Body of pancreas (tissue), 4 donors: Measurements from ENCODE around the gene TRIOBP. TPM values are rescaled to one million over a fixed set of nuclear protein-coding genes. Genes with fewer than 3 reads are reported as not detected.

Source experiments
- ATAC-seq: fragments of 150-250 bp; one replicate; pipeline ENCODE4 v1.9.1; 2016
- DNase-seq, 4 donors: peaks; one replicate each; pipeline ENCODE4 v3.0.0-alpha.2; 2019
- H3K27ac ChIP-seq, 4 donors: fragments of 200-600 bp; sonication (generic); 1 replicate in 3 of 4; 2 replicates in 1 of 4; pipeline versions ENCODE4 v1.5.1 to v1.6.1; 2016 to 2019; ENCODE audit warnings: mild to moderate bottlenecking in 1 of 4, mixed read lengths in 1 of 4, moderate library complexity in 1 of 4
- H3K27me3 ChIP-seq, 2 donors: fragments of 200-600 bp; sonication (generic); one replicate each; pipeline ENCODE4 v1.6.0; 2016; ENCODE audit warnings: mild to moderate bottlenecking in 1 of 2
- H3K36me3 ChIP-seq, 2 donors: fragments of 200-600 bp; sonication (generic); replicated peaks in 1 of 2; 2 replicates each; pipeline ENCODE4 v1.5.1; 2016; ENCODE audit warnings: low read depth in 2 of 2; ENCODE audit not compliant: insufficient read depth in 1 of 2
- H3K4me1 ChIP-seq: fragments of 200-600 bp; sonication (generic); one replicate; pipeline ENCODE4 v1.6.0; 2016
- H3K4me3 ChIP-seq, 2 donors: fragments of 200-600 bp; sonication (generic); 1 replicate in 1 of 2; 2 replicates in 1 of 2; pipeline ENCODE4 v1.5.1; 2016 to 2019
- H3K9me3 ChIP-seq, 3 donors: fragments of 200-600 bp; sonication (generic); 1 replicate in 2 of 3; 2 replicates in 1 of 3; pipeline ENCODE4 v1.5.1; 2016
- POLR2A ChIP-seq, 3 donors: fragments of 450-650 bp; IDR thresholded peaks; one replicate each; pipeline ENCODE4 v1.6.1; 2016; ENCODE audit warnings: antibody characterized with exemption in 3 of 3, mild to moderate bottlenecking in 2 of 3
- WGBS, 2 donors: methylation state at CpG; one replicate each; pipeline ENCODE4 v1.1.5; 2017; 5-methylcytosine and 5-hydroxymethylcytosine counted together
- intact Hi-C: fragments of 100-400 bp; cut with DNase I; formaldehyde crosslinking; loops from one replicate; pipeline ENCODE4 v1.15.1; 2023
- total RNA-seq, 2 donors: library from RNA; depleted of rRNA; stranded (reverse); fragments of >200 nt; gene quantifications; one replicate each; pipeline ENCODE4 v1.1.0, GENCODE V29; 2016
- TF ChIP-seq, protein P1 (sequence below), 7 experiments: fragments of 450-650 bp in 4 of 7; fragments of 200-600 bp in 3 of 7; sonication (generic) in 3 of 7; IDR thresholded peaks; one replicate each; pipeline ENCODE4 v1.5.1; 2016 to 2019; ENCODE audit warnings: antibody characterized with exemption in 7 of 7

The TRIOBP gene
- total RNA-seq, 2 donors from 2014 or later, result 65.6 to 76.5 TPM

DNA sequence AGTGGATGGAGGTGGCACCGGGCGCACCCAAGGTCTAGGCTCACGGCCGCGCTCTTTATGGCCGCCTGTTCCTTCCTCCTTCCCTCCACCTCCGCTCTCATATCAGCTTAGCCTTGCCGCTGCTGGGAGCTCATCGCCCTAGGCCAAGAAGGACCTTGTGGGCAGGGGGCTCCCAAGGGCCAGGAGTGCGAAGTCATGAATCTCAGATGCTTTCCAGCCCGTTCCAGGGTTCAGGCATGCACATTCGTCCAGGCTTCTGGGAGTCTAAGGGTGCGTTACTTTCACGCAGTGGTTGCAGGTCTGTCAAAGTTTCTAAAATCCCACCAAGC, 122.2 kb downstream of the TRIOBP start:
- peaks cover 0 to 2% of the 10 kb centered on the region in 2 donors for H3K36me3 ChIP-seq
- H3K27me3 ChIP-seq, result no peaks in the 10 kb centered on the region
- intact Hi-C loops, result loop anchor here (5.0 kb wide), 1 partner anchor 43 kb away; no protein-coding TSS in a partner anchor
- WGBS, 2 donors, result 32 to 81% methylated on average over 6 to 14 of the region's 14 CpGs
- TF ChIP-seq POLR2A (IDR thresholded peaks at IDR 0.05), result no peak
- TF ChIP-seq, protein P1, sequence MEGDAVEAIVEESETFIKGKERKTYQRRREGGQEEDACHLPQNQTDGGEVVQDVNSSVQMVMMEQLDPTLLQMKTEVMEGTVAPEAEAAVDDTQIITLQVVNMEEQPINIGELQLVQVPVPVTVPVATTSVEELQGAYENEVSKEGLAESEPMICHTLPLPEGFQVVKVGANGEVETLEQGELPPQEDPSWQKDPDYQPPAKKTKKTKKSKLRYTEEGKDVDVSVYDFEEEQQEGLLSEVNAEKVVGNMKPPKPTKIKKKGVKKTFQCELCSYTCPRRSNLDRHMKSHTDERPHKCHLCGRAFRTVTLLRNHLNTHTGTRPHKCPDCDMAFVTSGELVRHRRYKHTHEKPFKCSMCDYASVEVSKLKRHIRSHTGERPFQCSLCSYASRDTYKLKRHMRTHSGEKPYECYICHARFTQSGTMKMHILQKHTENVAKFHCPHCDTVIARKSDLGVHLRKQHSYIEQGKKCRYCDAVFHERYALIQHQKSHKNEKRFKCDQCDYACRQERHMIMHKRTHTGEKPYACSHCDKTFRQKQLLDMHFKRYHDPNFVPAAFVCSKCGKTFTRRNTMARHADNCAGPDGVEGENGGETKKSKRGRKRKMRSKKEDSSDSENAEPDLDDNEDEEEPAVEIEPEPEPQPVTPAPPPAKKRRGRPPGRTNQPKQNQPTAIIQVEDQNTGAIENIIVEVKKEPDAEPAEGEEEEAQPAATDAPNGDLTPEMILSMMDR (IDR thresholded peaks at IDR 0.05), result no peak
- DNase-seq, result no peak
- no peak overlapping the region for H3K4me3 ChIP-seq
- peaks cover 18% of the 10 kb centered on the region for H3K4me1 ChIP-seq
- H3K27ac ChIP-seq, result no peak overlapping the region
- H3K9me3 ChIP-seq, result no peaks in the 10 kb centered on the region
- no peak for ATAC-seq

DNA sequence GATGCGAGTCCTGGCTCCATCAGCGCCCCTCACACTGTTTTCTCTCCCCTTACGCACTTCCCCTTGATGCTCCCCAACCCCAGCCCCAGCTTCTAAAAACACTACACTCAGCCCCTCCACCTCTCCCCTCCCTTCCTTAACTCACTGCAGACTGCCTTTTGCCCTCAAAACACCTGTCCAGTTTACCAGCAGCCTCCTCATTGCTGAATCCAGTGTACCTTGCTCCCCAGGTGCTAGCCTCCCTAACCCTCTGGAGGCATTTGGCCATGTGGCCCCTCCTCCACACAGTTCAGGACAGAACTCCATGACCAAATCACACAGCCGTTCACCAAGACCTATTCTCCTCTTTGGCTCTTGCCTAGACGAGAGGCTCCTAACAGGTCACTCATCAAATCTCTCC, 123.5 kb downstream of the TRIOBP start:
- H3K9me3 ChIP-seq, result no peaks in the 10 kb centered on the region
- TF ChIP-seq, protein P1 (IDR thresholded peaks at IDR 0.05), result no peak
- TF ChIP-seq POLR2A (IDR thresholded peaks at IDR 0.05), result no peak
- no peak overlapping the region for H3K27ac ChIP-seq
- intact Hi-C loops, result loop anchor here (5.0 kb wide), 1 partner anchor 137 kb away; no protein-coding TSS in a partner anchor
- H3K27me3 ChIP-seq, result no peaks in the 10 kb centered on the region
- peaks cover 0 to 2% of the 10 kb centered on the region in 2 donors for H3K36me3 ChIP-seq
- ATAC-seq, result no peak
- H3K4me3 ChIP-seq, result no peak overlapping the region
- peaks cover 18% of the 10 kb centered on the region for H3K4me1 ChIP-seq
- no peak for DNase-seq
- WGBS, 2 donors, result 84 to 91% methylated on average over 5 of the region's 5 CpGs

DNA sequence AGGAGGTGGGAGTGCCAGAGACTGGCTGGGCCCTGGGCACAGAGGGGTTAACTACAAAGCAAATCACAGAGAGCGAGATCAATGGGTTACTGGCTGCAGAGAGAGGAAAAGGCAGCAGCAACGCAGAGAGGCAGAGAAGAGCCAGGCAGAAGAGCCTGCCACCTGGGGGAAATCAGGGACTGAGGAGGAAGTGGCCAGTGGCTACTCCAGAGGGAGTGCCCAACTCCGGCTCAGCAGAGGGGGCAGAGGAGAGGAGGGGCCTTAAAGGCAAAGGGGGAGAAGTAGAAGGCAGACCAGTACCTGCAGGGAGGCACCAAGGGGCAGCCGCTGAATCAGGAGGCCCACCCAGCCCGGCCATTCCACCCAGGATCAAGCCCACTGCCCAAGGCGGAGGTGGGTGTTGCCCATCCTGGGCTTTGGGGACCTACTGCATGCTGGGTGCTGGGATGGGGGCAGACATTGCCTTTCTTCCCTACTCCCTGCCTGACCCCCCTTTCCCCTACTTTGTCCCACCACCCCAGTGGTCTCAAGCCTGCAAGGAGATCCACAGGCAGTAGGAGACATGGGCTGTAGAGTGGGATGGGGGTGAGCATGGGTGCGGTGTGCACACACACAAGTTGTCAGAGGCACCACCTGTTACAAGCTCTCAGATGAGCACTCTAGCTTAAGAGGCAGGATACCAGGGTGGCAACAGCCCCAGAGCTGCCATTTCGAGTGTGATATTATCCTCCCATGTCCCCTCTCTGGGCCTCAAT, 125.4 kb downstream of the TRIOBP start:
- TF ChIP-seq POLR2A (IDR thresholded peaks at IDR 0.05), result no peak
- TF ChIP-seq, protein P1 (IDR thresholded peaks at IDR 0.05), result no peak
- 35 to 49% methylated on average over 6 to 8 of the region's 8 CpGs for WGBS, 2 donors
- intact Hi-C loops, result loop anchor here (5.0 kb wide), 1 partner anchor 135 kb away; no protein-coding TSS in a partner anchor
- H3K27ac ChIP-seq, result no peak overlapping the region
- no peaks in the 10 kb centered on the region for H3K9me3 ChIP-seq
- no peak for ATAC-seq
- H3K27me3 ChIP-seq, result no peaks in the 10 kb centered on the region
- no peak overlapping the region for H3K4me3 ChIP-seq
- no peak for DNase-seq
- H3K36me3 ChIP-seq, result no peaks in the 10 kb centered on the region
- H3K4me1 ChIP-seq, result peaks cover 18% of the 10 kb centered on the region

DNA sequence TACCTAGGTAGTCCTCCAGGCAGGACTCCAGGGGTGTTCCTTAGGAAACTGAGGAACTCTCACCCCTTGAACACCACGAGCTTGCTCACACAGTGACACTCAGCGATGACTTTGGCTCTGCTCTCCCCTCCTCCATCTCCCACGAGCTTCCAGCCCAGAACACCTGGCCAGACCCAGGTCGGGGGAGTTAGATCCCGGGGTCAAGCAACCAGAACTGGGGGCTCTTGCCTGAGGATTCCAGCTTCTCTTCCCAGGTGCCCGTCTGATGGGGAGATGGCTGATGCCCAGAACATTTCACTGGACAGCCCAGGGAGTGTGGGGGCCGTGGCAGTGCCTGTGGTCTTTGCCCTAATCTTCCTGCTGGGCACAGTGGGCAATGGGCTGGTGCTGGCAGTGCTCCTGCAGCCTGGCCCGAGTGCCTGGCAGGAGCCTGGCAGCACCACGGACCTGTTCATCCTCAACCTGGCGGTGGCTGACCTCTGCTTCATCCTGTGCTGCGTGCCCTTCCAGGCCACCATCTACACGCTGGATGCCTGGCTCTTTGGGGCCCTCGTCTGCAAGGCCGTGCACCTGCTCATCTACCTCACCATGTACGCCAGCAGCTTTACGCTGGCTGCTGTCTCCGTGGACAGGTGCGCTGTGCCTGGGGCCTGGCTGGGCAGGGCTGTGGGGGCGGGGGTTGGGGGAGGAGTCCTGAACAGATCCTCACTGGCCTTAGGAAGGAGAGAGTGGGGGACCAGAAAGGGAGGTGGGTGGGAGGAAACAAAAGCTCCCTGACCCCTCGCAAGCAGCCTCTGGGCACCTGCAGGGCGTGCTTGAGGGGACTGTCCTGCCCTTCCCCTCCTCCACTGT, 126.5 kb downstream of the TRIOBP start, which contains the start of gene GALR3:
TSS of gene GALR3 (plus strand) at position 249 of the 852 bp plus-strand sequence. CDS start at position 274, 25 bp downstream.
- no peak for TF ChIP-seq POLR2A (IDR thresholded peaks at IDR 0.05)
- TF ChIP-seq, protein P1 (IDR thresholded peaks at IDR 0.05), result no peak
- 62 to 100% methylated on average over 2 to 20 of the region's 21 CpGs for WGBS, 2 donors
- Histone ChIP-seq H3K27me3 (no peaks in the 10 kb centered on the region), H3K4me3 (no peak within 1 kb of the TSS), H3K36me3 (no peaks in the 10 kb centered on the region), H3K4me1 (peaks cover 8% of the 10 kb centered on the region), H3K9me3 (no peaks in the 10 kb centered on the region), H3K27ac (no peak within 1 kb of the TSS)
- no peak for DNase-seq
- no peak for ATAC-seq
- intact Hi-C loops, result loop anchor here (5.0 kb wide), 1 partner anchor 134 kb away; no protein-coding TSS in a partner anchor
